GM18505 (cell line): ENCODE measurements around the gene FADD.

ENCODE experiments used
- ATAC-seq: cut with Tn5 transposase; IDR thresholded peaks from one replicate; pipeline ENCODE4 v1.9.1; 2021; ENCODE audit not compliant: unreplicated experiment
- POLR2A ChIP-seq: IDR thresholded peaks from 4 replicates; pipeline ENCODE4 v1.6.1; 2011; ENCODE audit warnings: borderline replicate concordance; ENCODE audit not compliant: insufficient read depth, insufficient read length; ENCODE audit errors: extremely low read depth

FADD gene

DNA sequence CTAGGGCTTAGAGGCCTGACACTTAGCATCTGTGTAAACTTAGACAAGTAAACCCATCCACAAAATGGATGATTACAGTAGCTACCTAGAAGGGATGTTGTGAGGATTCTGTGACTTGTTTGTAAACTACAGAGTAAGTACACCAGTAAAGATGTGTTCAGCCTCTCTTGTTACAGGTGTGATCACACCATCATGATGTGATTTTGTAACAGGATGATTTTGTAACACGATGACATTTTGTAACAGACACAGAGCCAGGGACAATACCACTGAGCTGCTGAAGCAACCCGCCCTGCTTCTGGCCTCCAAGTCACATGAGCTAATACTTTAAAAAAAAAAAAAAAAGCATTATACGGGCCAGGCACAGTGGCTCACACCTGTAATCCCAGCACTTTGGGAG is 17.0 kb downstream of the FADD start:
- no peak for ATAC-seq
- no peak for TF ChIP-seq POLR2A

GRCh38 chr11:70220920-70221319 is 17.8 kb downstream of the FADD start:
- no peak for ATAC-seq
- no peak for TF ChIP-seq POLR2A

- TF ChIP-seq POLR2A = no peak
- ATAC-seq = no peak
These were observed 22.6 kb downstream of the FADD start for GRCh38 chr11:70225681-70226177.

GRCh38 chr11:70226183-70226582 is 23.1 kb downstream of the FADD start:
- no peak for TF ChIP-seq POLR2A
- ATAC-seq = no peak

DNA sequence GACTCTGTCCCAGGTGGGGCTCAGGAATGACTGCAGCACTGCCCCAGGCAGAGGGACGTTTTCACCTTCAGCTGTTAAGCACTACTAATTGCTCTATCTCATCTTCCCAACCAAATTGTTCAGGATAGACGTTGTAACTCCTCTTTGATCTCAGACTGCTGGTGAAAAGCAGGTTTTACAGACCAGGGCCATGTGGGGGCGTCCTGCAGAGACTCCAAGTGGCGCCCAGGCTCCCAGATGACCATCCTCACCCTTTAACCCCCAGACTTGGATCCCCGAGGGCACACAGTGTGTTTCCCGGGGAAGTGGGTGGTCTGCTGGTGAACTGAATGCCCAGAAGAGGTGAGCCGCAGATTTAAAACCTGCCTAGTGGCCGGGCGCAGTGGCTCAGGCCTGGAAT is 23.9 kb downstream of the FADD start:
- no peak for ATAC-seq
- TF ChIP-seq POLR2A = no peak

DNA sequence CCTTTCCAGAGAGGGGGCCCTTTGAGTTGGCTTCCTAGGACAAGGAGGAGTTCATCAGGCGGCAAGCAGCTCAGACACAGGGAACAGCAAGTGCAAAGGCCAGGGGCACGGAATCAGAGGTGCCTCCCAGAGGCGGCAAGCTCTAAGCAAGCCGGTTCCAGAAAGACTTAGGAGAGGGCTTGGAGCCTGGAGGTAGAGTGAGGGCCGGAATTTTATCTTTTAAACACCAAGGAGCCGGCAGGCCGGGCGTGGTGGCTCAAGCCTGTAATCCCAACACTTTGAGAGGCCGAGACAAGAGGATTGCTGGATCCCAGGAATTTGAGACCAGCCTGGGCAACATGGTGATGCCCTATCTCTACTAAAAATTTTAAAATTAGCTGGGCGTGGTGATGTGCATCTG is 26.6 kb downstream of the FADD start:
- no peak for TF ChIP-seq POLR2A
- no peak for ATAC-seq

GRCh38 chr11:70230151-70230839 is 27.2 kb downstream of the FADD start:
- no peak for ATAC-seq
- TF ChIP-seq POLR2A = no peak

- TF ChIP-seq POLR2A = no peak
- no peak for ATAC-seq
These were observed 28.0 kb downstream of the FADD start for GRCh38 chr11:70230840-70231710.

GRCh38 chr11:70233034-70233433 is 29.9 kb downstream of the FADD start:
- ATAC-seq = no peak
- no peak for TF ChIP-seq POLR2A

DNA sequence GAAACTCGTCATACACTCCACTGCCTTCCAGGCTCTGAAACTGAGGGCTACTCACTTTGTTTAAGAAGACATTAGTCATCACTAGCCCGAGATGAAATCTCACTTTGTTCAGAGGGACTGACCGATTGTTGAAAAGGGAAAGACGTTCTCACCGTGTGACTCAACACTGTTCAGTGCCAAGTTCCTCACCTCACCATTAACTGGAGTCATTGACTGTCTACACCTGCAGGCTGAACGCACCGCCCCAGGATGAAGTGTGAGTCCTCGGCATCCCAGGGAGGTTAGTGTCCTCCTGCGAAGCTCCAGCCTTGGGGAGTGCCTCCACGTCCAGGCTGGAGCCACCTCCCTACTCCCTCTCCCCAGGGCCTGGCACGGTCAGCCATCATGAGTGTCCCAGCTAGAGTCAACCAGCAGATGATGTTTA is 30.4 kb downstream of the FADD start:
- TF ChIP-seq POLR2A = no peak
- ATAC-seq = no peak

DNA sequence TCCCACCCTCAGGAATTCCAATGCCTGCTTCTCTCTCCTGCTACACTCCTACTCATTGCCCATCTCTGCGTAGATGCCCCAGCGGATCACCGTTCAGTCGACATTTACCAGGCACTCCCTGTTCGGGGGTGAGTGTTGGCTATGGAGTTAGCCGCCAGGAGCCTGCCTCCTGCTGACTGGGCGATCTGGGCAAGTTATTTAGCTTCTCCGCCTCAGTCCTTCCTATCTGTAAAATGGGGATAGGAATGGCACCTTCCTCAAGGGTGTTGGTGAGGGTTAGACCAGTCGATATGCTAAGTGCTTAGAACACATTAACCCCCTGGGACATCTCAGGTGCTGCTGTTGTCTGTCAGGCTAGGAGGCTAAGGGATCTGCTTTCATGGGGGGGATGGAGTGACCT is 30.9 kb downstream of the FADD start:
- ATAC-seq = no peak
- no peak for TF ChIP-seq POLR2A

GRCh38 chr11:70240337-70240736 is 37.2 kb downstream of the FADD start:
- no peak for TF ChIP-seq POLR2A

DNA sequence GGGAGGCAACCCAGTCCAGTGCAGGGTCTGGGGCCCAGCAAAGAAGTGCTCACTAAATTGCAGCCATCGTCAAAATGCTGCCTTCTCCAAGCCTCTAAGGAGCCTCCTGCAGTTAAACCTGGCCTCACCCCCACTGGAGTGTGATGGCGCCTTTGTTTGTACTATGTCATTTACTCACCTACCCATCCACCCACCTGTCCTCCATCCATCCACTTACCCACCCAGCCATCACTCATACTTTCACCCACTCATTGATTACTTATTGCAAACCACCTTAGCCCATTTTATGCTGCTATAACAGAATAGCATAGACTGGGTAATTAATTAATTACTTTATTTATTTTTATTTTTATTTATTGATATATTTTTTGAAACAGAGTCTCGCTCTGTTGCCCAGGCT is 38.6 kb downstream of the FADD start:
- TF ChIP-seq POLR2A = no peak
- no peak for ATAC-seq

More at GRCh38 chr11:70240337-70240736, 37.2 kb downstream of the FADD start:
- ATAC-seq = no peak

GRCh38 chr11:70242885-70243284 is 39.8 kb downstream of the FADD start:
- ATAC-seq = no peak

More at GRCh38 chr11:70242885-70243284, 39.8 kb downstream of the FADD start:
- TF ChIP-seq POLR2A = no peak
